Neural crest cell (in vitro differentiated cells): ENCODE results near the gene MRPL27. TPM values are rescaled to one million over a fixed set of nuclear protein-coding genes. Genes with fewer than 3 reads are reported as not detected.

ENCODE experiments used
- DNase-seq: peaks from one replicate; pipeline ENCODE4 v3.0.0; 2021; ENCODE audit warnings: low read depth, mixed read lengths, low spot score
- H3K27ac Mint-ChIP-seq: one replicate; pipeline ENCODE4 v1.8.0; 2021; ENCODE audit warnings: mild to moderate bottlenecking, mixed read lengths; ENCODE audit not compliant: unreplicated experiment
- H3K27me3 Mint-ChIP-seq: 2 replicates; pipeline ENCODE4 v1.8.0; 2021; ENCODE audit warnings: low read depth, mild to moderate bottlenecking, mixed read lengths
- H3K36me3 Mint-ChIP-seq: 2 replicates; pipeline ENCODE4 v1.8.0; 2021; ENCODE audit warnings: low read depth, mild to moderate bottlenecking, mixed read lengths
- H3K4me1 Mint-ChIP-seq: 2 replicates; pipeline ENCODE4 v1.8.0; 2021; ENCODE audit warnings: mixed read lengths
- H3K4me3 Mint-ChIP-seq: one replicate; pipeline ENCODE4 v1.8.0; 2021; ENCODE audit warnings: mild to moderate bottlenecking, mixed read lengths
- H3K9me3 Mint-ChIP-seq: 2 replicates; pipeline ENCODE4 v1.8.0; 2021; ENCODE audit warnings: mixed read lengths
- CTCF ChIP-seq: fragments of 200-600 bp; sonication (generic); conservative IDR thresholded peaks from 2 replicates; pipeline ENCODE4 v1.5.0; 2021; ENCODE audit warnings: antibody characterized with exemption, mild to moderate bottlenecking
- total RNA-seq: library from RNA; stranded (reverse); gene quantifications from 2 replicates; pipeline ENCODE4 v1.2.1, GENCODE V29; 2021

The MRPL27 gene
- total RNA-seq, 1 donor from 2014 or later = 72.2 TPM

- no peak for TF ChIP-seq CTCF
- Mint-ChIP-seq H3K27me3 (no peaks in the 10 kb centered on the region), H3K27ac (no peak overlapping the region), H3K36me3 (peaks cover 3% of the 10 kb centered on the region), H3K4me3 (peak overlapping the region; percentile 16), H3K9me3 (no peaks in the 10 kb centered on the region), H3K4me1 (peaks cover 18% of the 10 kb centered on the region)
- no peak for DNase-seq
Observed at GRCh38 chr17:50392621-50393020, 19.6 kb upstream of the MRPL27 start.

- H3K9me3 Mint-ChIP-seq = no peaks in the 10 kb centered on the region
- H3K4me3 Mint-ChIP-seq = no peak overlapping the region
- no peaks in the 10 kb centered on the region for H3K4me1 Mint-ChIP-seq
- DNase-seq = no peak
- peaks cover 13% of the 10 kb centered on the region for H3K36me3 Mint-ChIP-seq
- H3K27ac Mint-ChIP-seq = no peak overlapping the region
- TF ChIP-seq CTCF = no peak
- H3K27me3 Mint-ChIP-seq = no peaks in the 10 kb centered on the region
Observed at GRCh38 chr17:50389534-50389933, 16.6 kb upstream of the MRPL27 start.

- Mint-ChIP-seq H3K4me1 (no peaks in the 10 kb centered on the region), H3K36me3 (peaks cover 10% of the 10 kb centered on the region), H3K27me3 (no peaks in the 10 kb centered on the region), H3K27ac (no peak overlapping the region), H3K9me3 (no peaks in the 10 kb centered on the region), H3K4me3 (no peak overlapping the region)
- TF ChIP-seq CTCF = no peak
- no peak for DNase-seq
Observed at GRCh38 chr17:50388728-50389127, 15.7 kb upstream of the MRPL27 start.

- Mint-ChIP-seq H3K4me1 (no peaks in the 10 kb centered on the region), H3K4me3 (no peak overlapping the region), H3K27me3 (no peaks in the 10 kb centered on the region), H3K36me3 (peaks cover 17% of the 10 kb centered on the region), H3K9me3 (no peaks in the 10 kb centered on the region), H3K27ac (no peak overlapping the region)
- no peak for TF ChIP-seq CTCF
- DNase-seq = no peak
Observed at GRCh38 chr17:50386510-50386909, 13.5 kb upstream of the MRPL27 start.

- no peak overlapping the region for H3K27ac Mint-ChIP-seq
- H3K4me1 Mint-ChIP-seq = no peaks in the 10 kb centered on the region
- no peaks in the 10 kb centered on the region for H3K27me3 Mint-ChIP-seq
- no peak for TF ChIP-seq CTCF
- no peaks in the 10 kb centered on the region for H3K9me3 Mint-ChIP-seq
- peaks cover 25% of the 10 kb centered on the region for H3K36me3 Mint-ChIP-seq
- H3K4me3 Mint-ChIP-seq = no peak overlapping the region
- no peak for DNase-seq
Observed at GRCh38 chr17:50382931-50383330, 9.9 kb upstream of the MRPL27 start.

- Mint-ChIP-seq H3K36me3 (peaks cover 21% of the 10 kb centered on the region), H3K27me3 (no peaks in the 10 kb centered on the region), H3K27ac (no peak overlapping the region), H3K9me3 (no peaks in the 10 kb centered on the region), H3K4me1 (no peaks in the 10 kb centered on the region), H3K4me3 (no peak overlapping the region)
- no peak for TF ChIP-seq CTCF
- no peak for DNase-seq
Observed at GRCh38 chr17:50381920-50382319, 8.9 kb upstream of the MRPL27 start.
